ENCODE data around the gene WNK4. TPM values are rescaled to one million over a fixed set of nuclear protein-coding genes. Genes with fewer than 3 reads are reported as not detected.
A peak's percentile ranks its signal among the peaks of the same experiment; 100 is the strongest.

WNK4 gene
- total and polyA plus RNA-seq, 7 donors: 0.28 to 14.4 (median 13.6) TPM; not detected in 3

DNA sequence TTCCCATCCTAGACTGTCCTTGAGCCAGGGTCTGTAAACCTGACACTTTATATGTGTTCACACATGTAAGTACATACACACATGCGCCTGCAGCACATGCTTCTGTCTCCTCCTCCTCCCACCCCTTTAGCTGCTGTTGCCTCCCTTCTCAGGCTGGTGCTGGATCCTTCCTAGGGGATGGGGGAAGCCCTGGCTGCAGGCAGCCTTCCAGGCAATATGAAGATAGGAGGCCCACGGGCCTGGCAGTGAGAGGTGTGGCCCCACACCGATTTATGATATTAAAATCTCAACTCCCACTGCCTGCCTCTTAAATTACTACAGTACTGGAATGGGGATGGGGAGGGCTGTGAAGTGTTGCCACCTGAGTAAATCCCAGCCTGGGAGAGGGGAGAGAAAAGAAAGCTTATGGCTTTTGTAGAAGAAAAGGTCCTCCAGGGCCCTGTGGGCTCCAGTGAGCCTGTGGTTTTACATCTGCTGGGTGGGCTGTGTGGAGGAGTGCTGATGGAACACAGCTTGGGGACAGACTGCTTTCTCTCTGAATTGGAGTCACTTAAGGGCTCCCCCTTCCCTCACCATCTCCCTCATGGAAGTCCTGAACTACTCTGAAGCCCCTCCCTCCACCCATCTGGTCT, 990 bp upstream of the WNK4 start:
- peaks cover 27 to 49% (median 44%) of the 10 kb centered on the region in 3 donors for H3K27me3 ChIP-seq
- no peak overlapping the region for H3K27ac ChIP-seq
- DNase-seq: no peak
- intact Hi-C loops (cut with DNase I): no loop called here
- H3K4me3 ChIP-seq: no peak overlapping the region
- H3K4me1 ChIP-seq: peaks cover 0 to 18% (median 16%) of the 10 kb centered on the region in 4 donors
- 22 to 62% methylated on average over 3 of the region's 3 CpGs for WGBS, 2 donors
- TF ChIP-seq CTCF (IDR thresholded peaks at IDR 0.05) (no peak), POLR2A (IDR thresholded peaks at IDR 0.05) (no peak), POLR2AphosphoS5 (IDR thresholded peaks at IDR 0.05) (no peak), EP300 (IDR thresholded peaks at IDR 0.05) (no peak)
- H3K36me3 ChIP-seq: peaks cover 9 to 50% (median 22%) of the 10 kb centered on the region in 4 donors
- no peaks in the 10 kb centered on the region for H3K9me3 ChIP-seq

DNA sequence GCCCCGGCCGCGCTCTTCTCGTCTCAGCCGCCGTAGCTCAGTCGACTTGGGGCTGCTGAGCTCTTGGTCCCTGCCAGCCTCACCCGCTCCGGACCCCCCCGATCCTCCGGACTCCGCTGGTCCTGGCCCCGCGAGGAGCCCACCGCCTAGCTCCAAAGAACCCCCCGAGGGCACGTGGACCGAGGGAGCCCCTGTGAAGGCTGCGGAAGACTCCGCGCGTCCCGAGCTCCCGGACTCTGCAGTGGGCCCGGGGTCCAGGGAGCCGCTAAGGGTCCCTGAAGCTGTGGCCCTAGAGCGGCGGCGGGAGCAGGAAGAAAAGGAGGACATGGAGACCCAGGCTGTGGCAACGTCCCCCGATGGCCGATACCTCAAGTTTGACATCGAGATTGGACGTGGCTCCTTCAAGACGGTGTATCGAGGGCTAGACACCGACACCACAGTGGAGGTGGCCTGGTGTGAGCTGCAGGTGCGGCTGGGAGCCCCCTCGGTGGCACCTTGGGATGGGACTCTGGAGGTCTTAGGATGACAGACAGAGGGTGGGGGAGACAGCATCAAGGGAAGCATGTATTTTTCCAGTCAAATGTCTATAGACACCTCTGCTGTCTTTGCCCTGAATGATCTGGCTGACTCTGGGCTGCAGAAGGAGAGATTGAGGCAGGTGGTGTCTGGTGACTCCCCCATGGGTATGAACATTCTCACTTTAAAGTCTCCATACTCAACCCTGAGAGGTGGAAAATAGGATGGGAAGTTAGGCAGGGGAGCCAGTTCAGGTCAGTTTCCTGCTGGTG, 635 bp downstream of the WNK4 start:
- peak overlapping the region in 3 of 4 donors; percentile 33 to 47 (median 41) for H3K4me3 ChIP-seq

GRCh38 chr17:42781639-42782165, 1.3 kb downstream of the WNK4 start:
- no peak for DNase-seq
- Histone ChIP-seq H3K27me3 (peaks cover 41 to 71% (median 66%) of the 10 kb centered on the region in 3 donors), H3K4me3 (no peak overlapping the region), H3K4me1 (peaks cover 0 to 27% (median 22%) of the 10 kb centered on the region in 4 donors), H3K9me3 (no peaks in the 10 kb centered on the region), H3K27ac (no peak overlapping the region), H3K36me3 (peaks cover 9 to 30% (median 18%) of the 10 kb centered on the region in 4 donors)
- intact Hi-C loops (cut with DNase I): no loop called here
- TF ChIP-seq EP300 (IDR thresholded peaks at IDR 0.05) (no peak), POLR2A (IDR thresholded peaks at IDR 0.05) (no peak), POLR2AphosphoS5 (IDR thresholded peaks at IDR 0.05) (no peak), CTCF (IDR thresholded peaks at IDR 0.05) (no peak)
- 8 to 35% methylated on average over 10 of the region's 10 CpGs for WGBS, 2 donors

More for the DNA sequence above, 635 bp downstream of the WNK4 start:
- peaks cover 9 to 36% (median 21%) of the 10 kb centered on the region in 4 donors for H3K36me3 ChIP-seq
- TF ChIP-seq CTCF (IDR thresholded peaks at IDR 0.05): no peak
- TF ChIP-seq POLR2AphosphoS5 (IDR thresholded peaks at IDR 0.05): peak in 1 of 4 donors; percentile 7
- no peak for DNase-seq
- WGBS, 2 donors: 2 to 5% methylated on average over 39 of the region's 39 CpGs
- intact Hi-C loops (cut with DNase I): no loop called here
- no peaks in the 10 kb centered on the region for H3K9me3 ChIP-seq
- H3K27me3 ChIP-seq: peaks cover 36 to 65% (median 60%) of the 10 kb centered on the region in 3 donors
- peaks cover 0 to 27% (median 22%) of the 10 kb centered on the region in 4 donors for H3K4me1 ChIP-seq
- H3K27ac ChIP-seq: peak overlapping the region in 1 of 4 donors; percentile 62

- DNase-seq: no peak
- intact Hi-C loops (cut with DNase I): no loop called here
- peaks cover 0 to 27% (median 22%) of the 10 kb centered on the region in 4 donors for H3K4me1 ChIP-seq
- H3K27ac ChIP-seq: no peak overlapping the region
- H3K4me3 ChIP-seq: no peak overlapping the region
- H3K36me3 ChIP-seq: peaks cover 9 to 23% (median 14%) of the 10 kb centered on the region in 4 donors
- H3K9me3 ChIP-seq: no peaks in the 10 kb centered on the region
- WGBS, 2 donors: 9 to 19% methylated on average over 29 of the region's 29 CpGs
- no peak for TF ChIP-seq POLR2AphosphoS5 (IDR thresholded peaks at IDR 0.05)
- no peak for TF ChIP-seq POLR2A (IDR thresholded peaks at IDR 0.05)
- TF ChIP-seq EP300 (IDR thresholded peaks at IDR 0.05): no peak
- no peak for TF ChIP-seq CTCF (IDR thresholded peaks at IDR 0.05)
- peaks cover 41 to 79% (median 73%) of the 10 kb centered on the region in 3 donors for H3K27me3 ChIP-seq
These were observed 2.0 kb downstream of the WNK4 start for GRCh38 chr17:42782166-42783061.
